KBM-7 (cell line): Measurements from ENCODE around the gene OSBP.
"Not testable (repeated sequence)": the region's sequence is repeated elsewhere in the genome, so short reads cannot be mapped to it uniquely, and the experiment has no call there.

ENCODE experiments used
- DNase-seq: peaks from one replicate; pipeline ENCODE4 v3.0.0-alpha.2; 2015
- in situ Hi-C: fragments of 300-500 bp; cut with MboI; formaldehyde crosslinking; loops from 2 replicates; pipeline ENCODE4 v1.14.3; 2020; ENCODE audit warnings: low sequenced_read_pairs, low pct_unique_long_range_greater_than_20kb, mixed read lengths

The OSBP gene

GRCh38 chr11:59559886-59560285 is 55.7 kb downstream of the OSBP start:
- DNase-seq, result no peak
- in situ Hi-C loops, result no loop called here

GRCh38 chr11:59558270-59558643 is 57.3 kb downstream of the OSBP start:
- DNase-seq, result no peak
- in situ Hi-C loops, result no loop called here

- in situ Hi-C loops, result no loop called here
- DNase-seq, result no peak
Measured at GRCh38 chr11:59556917-59557348, 58.6 kb downstream of the OSBP start.

GRCh38 chr11:59556115-59556916 is 59.3 kb downstream of the OSBP start:
- in situ Hi-C loops, result no loop called here
- DNase-seq, result peak; percentile 88

- no peak for DNase-seq
- in situ Hi-C loops, result no loop called here
Measured at GRCh38 chr11:59555601-59556114, 59.9 kb downstream of the OSBP start.

- DNase-seq, result no peak
- in situ Hi-C loops, result no loop called here
Measured at GRCh38 chr11:59553323-59553722, 62.3 kb downstream of the OSBP start.

GRCh38 chr11:59552844-59553243 is 62.7 kb downstream of the OSBP start:
- in situ Hi-C loops, result no loop called here
- DNase-seq, result no peak

GRCh38 chr11:59551659-59552521 is 63.7 kb downstream of the OSBP start:
- in situ Hi-C loops, result no loop called here
- DNase-seq, result no peak

- peak; percentile 92 for DNase-seq
- in situ Hi-C loops, result no loop called here
Measured at GRCh38 chr11:59550842-59551658, 64.5 kb downstream of the OSBP start.

- DNase-seq, result peak; percentile 95
- in situ Hi-C loops, result no loop called here
Measured at GRCh38 chr11:59550368-59550841, 65.2 kb downstream of the OSBP start.

GRCh38 chr11:59548309-59548656 is 67.3 kb downstream of the OSBP start:
- in situ Hi-C loops, result no loop called here
- DNase-seq, result no peak

GRCh38 chr11:59547605-59548308 is 67.8 kb downstream of the OSBP start:
- in situ Hi-C loops, result not testable (repeated sequence)
- peak; percentile 65 for DNase-seq

- in situ Hi-C loops, result no loop called here
- no peak for DNase-seq
Measured at GRCh38 chr11:59545179-59546020, 70.2 kb downstream of the OSBP start.

GRCh38 chr11:59544869-59545178 is 70.8 kb downstream of the OSBP start:
- no peak for DNase-seq
- in situ Hi-C loops, result no loop called here

GRCh38 chr11:59543713-59544112 is 71.9 kb downstream of the OSBP start:
- DNase-seq, in situ Hi-C loops: not testable (repeated sequence)

GRCh38 chr11:59542142-59542810 is 73.3 kb downstream of the OSBP start:
- no peak for DNase-seq
- in situ Hi-C loops, result no loop called here

GRCh38 chr11:59534676-59535075 is 80.9 kb downstream of the OSBP start:
- in situ Hi-C loops, result no loop called here
- DNase-seq, result no peak
